ENCODE measurements around the gene CD96.
A peak's percentile ranks its signal among the peaks of the same experiment; 100 is the strongest.

The CD96 gene

DNA sequence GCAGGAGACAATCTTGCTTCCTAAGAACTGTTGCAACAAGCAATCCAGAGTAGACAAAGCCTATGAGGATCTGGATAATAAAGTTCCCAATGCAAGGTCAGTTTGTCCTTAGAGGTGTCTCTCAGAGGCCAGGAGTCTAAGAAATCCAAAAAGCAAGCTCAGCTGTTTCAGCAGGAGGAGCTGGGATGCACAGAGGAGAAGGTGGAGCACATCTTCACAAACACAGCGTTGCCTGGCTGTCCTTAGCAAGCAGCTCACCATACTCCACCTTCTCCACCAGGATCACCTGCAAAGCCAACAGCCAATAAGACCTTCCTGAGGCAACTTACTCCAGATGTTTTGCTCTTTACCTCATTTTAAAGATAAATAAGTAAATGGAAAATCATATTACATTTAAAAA is 52.8 kb downstream of the CD96 start:
- no peak for DNase-seq (ENCODE audit: low spot score)

DNA sequence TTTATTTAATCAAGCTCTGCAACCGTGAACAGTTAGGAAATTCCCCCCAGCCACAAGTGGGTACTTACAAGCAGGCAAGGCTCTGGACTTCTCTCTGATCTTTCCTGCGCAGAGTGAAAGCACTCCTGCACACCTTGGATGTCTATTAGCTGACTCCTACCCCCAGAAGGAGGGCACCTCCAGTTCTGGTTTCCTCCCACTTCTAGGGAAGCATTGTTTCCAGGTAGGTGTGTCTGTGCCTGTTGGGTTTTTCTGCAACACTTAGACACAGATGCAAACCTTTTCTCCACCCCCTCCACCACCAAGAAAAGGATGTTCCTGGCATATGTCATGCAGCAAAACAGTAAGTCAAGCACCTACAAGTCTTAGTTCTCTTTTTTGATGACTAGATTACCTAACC is 53.2 kb downstream of the CD96 start, which contains the start of gene ZBED2:
Gene ZBED2, minus strand, starts transcription at position 115 of the 400 bp plus-strand sequence. CDS start 1,145 bp downstream, outside the sequence.
- no peak for DNase-seq (ENCODE audit: low spot score)

DNA sequence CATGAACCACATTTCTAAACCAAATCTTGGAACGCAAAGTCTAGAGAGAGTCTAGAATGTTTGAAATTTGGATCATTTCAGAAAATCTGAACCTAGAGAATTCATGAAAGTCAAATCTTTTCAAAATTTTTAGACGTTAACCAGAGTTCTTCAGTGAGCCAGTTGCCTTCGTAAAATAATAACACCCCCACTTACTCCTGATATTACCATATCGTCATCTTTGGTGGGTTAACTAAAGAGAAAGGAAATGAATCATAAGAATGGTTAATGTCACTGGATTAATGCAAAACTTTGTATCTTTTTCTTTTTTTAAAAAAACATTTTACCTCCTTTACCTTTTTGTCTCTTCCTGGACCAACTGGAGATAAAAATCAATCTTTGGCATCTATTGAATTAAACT is 54.3 kb downstream of the CD96 start:
- DNase-seq (ENCODE audit: low spot score): no peak

DNA sequence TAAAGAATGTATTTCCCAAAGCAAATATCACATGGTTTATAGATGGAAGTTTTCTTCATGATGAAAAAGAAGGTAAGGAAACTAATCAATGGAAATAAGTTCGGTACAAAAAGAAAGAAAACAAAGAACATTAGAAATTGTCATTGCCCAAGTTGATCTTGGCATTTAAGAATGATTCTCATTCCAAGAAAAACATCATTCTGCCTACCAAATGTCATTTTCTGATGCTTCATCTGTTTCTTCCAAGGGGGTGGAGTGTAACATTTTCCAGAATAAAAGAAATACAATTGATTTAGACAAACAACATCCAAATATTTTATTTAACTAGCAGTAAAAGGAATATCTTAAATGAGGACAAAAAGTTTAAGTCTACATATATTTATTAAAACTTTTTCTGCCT is 56.1 kb downstream of the CD96 start:
- DNase-seq (ENCODE audit: low spot score): no peak

DNA sequence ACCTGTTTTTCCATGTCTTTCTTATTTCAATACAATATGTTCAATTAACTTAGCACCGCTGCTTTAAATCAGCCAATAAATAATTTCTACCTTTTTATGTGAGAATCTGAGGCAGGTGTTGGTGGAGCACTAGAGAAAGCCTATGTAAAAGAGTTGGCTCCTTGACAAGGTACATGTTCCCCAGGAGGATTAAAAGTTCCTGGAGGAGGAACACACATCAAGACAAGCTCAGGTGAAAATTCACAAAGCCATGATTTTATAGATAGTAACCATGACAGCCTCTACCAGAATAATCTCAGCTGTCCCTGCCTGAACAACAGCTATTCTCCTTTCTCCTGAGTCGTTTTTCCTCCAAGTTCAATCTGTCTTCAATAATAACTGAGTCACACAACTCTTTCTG is 56.6 kb downstream of the CD96 start:
- no peak for DNase-seq (ENCODE audit: low spot score)

DNA sequence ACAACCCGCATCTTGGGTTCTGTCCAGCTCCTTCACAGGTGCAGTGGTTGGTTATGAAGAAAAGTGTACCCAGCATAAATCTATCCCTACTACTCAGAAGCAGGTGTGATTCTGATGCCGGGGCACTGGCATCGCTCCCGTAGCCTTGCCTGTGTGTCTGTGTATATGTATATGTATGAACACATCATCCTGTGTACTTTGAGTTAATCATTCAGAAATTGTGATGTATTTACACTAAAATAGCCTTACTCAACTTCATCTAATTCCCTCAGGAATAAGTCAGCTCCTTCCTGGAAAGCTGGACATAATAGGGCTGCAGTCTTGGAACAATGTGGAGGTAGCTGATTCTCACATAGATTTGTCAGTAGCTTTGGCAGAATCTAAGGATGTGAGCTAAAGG is 59.8 kb downstream of the CD96 start:
- DNase-seq (ENCODE audit: low spot score): no peak

DNA sequence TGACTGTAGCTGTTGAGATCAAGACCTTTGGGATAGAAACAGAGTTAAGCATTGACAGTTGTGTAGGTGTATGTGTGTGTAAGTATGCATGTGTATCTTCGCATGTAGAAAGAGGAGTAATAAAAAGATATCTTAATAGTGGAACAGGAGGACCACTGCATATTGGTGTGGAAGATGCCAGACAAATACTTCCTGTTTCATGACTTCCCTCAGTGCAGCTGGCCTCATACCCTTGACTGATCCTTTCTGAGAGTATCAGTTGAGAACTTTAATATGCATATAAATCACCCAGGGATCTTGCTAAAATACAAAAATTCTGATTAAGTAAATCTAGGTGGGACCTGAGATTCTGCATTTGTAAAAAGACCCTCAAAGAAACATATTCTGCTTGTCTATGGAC is 61.7 kb downstream of the CD96 start:
- DNase-seq (ENCODE audit: low spot score): peak; percentile 10

DNA sequence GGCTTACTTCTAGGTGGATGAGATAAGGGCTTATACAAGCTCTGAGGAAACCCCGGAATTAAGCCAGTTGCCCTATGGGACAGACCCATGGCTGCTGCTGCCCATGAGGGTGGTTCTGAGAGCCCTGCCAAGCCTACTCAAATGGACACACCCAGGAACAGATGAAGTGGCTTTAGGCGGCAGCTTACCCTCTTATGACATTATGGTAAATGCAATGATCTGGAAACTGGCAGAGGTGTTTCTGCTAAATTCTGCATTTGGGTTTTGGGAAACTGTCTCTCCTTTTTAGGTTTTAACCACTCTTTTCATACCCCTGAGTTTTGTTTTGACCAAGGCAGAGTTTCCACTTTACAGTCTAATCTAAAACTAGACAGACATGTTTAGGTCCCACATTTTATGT is 62.1 kb downstream of the CD96 start:
- DNase-seq (ENCODE audit: low spot score): no peak

DNA sequence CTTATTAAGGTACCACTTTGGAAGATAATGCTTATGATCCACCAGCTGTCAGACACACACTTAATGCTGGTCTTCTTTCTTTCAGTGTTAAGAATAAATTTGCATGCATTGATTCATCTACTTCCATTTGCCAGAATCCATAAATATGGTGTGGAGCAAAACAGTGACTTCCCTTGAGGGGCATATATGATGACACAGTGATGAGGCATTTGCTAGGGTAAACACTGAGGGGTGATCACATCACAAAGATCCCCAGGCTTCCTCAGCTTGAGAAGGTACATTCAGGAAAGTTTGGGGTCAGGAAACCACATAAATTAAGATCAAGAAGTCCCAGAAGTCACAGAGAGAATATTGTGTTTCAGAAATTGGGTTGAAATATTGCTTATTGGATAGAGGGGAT is 63.0 kb downstream of the CD96 start:
- DNase-seq (ENCODE audit: low spot score): no peak

DNA sequence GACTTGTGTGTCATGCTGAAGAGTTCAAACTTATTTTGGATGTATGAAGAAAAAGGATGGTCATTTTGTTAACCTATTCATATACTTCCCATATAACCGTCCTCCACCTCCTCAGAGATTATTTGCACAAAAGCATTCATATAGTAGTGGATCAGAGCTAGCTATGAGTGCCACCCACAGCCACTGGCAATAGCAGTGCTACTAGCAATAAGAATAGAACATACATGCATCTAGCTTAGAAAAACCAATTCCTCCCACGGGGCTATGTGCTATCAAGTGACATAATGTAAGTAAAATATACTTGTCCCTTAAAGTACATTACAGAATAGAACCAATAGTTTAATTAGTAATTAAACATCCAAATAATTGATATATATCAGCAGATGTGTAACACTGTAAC is 63.5 kb downstream of the CD96 start:
- DNase-seq (ENCODE audit: low spot score): no peak

DNA sequence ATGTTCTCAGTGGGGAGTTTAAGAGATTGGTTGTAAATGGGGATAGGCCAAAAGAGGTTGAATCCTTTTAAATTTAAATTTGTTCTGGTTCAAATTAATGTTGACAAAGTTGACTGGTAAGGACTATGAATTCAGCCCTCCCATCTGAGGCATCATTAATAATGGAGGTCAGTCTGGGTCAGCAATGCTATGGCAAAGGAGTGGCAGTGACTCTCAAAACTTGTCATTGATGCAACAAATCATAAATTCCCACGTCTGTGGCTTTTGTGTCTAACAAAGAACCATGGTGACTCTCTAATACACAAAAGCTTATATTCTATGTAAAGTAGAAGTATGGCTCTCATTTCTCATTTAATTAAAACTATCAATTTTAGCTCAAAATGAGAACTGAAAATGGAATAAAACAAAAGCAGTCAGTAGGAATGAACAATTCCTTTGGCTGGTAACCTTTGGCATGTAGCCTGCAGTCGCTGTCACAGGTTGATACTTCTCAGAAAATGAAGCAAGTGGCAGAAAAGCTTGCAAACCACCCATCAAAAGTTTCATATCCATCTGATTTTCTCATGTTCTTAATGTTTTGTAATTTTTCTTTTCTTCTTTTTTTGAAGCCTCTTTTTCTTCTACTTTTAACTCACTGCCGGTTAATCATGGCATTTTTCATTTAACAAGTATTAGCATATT is 65.4 kb downstream of the CD96 start:
- DNase-seq (ENCODE audit: low spot score): no peak

DNA sequence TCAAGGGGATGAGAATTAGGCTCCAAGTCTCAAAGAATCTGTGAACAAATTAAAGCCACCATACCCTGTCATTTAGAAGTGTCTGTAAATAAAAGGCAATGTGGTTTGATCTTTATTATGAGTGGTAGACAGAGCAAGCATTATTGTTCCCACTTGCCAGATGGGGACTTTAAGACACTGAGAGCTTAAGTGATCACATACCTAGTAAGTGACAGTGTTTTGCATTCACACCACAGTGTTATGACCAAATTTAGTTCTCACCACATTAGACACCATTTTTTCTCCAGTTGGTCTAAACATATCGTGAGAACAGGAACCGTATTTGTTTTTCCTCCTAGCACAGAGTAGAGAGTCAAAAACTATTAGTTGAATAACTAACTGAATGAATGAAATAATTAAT is 66.4 kb downstream of the CD96 start:
- no peak for DNase-seq (ENCODE audit: low spot score)

DNA sequence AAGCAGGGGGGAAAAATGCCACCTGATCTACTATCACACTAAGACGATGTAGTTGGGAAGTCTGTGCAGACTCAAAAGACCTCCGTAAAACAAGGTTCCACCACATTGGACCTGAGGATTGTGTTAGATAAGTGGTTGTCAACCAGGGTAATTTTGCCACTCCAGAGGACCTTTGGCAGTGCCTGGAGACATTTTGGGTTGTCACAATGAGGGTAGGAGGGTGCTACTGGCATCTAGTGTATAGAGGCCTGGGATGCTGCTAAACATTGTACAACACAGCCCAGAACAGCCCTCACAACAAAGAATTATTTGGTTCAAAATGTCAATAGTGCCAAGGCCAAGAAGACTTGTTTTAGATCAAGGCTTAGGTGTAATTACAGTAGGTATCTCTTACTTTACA is 67.7 kb downstream of the CD96 start:
- no peak for DNase-seq (ENCODE audit: low spot score)

DNA sequence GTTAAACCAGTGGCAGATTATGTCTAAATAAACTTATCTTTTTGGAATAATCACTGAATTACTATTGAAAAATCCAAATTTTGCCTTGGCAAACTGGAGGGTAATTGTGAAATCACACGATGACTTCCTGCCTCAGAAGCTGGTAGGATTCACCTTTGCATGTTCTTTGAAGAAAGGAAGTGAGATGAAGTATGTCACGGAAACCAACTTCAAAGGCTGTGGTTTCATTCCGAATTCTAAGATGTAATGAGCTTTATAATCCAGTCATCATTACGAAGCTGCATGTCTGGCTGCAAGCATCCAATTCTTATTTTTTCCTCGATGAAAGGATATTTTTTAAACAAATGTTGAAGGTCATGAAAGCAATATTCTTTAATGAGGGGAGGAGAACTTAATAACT is 68.2 kb downstream of the CD96 start:
- DNase-seq (ENCODE audit: low spot score): no peak

DNA sequence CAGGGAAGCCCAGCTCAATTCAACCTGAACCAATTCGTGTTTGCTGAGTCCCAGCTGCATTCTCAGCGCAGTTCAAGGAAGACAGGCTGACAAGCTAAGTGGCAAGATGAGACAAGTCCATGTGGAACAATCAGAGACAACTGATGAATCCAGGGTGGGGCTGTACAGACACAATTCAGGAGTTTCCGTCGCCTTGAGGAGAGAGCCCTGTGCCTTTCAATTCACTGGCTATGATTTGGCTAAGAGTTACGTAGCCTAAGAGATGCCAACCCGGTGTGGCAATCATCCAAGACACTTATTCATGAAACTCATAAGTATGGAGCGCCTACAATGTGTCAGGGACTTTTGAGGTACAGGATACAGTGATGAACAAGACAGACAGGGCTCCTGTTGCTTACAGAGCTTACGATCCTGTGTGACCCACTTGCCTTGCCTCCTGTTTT is 68.6 kb downstream of the CD96 start:
- no peak for DNase-seq (ENCODE audit: low spot score)

DNA sequence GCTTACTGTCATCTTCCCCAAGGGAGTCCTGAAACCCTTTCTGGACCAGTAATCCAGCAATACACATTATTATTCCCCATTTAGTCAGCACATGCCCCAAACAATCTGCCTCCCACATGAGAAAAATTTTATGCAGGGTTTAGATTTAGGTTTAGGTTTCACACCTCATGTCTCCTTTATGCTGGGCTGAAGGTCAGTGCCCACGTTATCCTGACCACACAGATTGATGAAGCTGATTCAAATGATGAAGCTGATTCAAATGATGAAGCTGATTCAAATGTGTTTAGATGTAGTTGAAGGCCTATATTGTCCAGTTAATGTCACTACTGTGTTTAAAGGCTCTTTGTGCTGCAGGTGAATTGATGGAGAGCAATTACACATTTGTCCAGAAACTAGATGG is 71.3 kb downstream of the CD96 start:
- no peak for DNase-seq (ENCODE audit: low spot score)

DNA sequence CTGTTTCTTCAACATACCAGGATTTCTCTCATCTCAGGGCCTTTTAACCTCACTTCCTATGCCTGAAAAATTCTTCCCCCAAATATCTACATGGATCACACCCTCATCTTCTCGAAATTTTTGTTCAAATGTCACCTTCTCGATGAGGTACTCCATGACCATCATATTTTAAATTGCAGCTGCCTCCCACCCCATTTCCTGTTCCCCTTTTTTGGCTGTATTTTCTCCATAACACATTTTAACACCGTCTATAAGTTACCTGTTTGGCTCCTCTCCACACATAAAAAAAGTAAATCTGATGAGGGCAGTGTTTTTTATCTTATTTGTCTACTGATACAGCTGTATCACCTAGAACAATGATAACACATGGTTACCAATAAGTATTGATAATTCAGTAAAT is 73.9 kb downstream of the CD96 start:
- DNase-seq (ENCODE audit: low spot score): no peak

DNA sequence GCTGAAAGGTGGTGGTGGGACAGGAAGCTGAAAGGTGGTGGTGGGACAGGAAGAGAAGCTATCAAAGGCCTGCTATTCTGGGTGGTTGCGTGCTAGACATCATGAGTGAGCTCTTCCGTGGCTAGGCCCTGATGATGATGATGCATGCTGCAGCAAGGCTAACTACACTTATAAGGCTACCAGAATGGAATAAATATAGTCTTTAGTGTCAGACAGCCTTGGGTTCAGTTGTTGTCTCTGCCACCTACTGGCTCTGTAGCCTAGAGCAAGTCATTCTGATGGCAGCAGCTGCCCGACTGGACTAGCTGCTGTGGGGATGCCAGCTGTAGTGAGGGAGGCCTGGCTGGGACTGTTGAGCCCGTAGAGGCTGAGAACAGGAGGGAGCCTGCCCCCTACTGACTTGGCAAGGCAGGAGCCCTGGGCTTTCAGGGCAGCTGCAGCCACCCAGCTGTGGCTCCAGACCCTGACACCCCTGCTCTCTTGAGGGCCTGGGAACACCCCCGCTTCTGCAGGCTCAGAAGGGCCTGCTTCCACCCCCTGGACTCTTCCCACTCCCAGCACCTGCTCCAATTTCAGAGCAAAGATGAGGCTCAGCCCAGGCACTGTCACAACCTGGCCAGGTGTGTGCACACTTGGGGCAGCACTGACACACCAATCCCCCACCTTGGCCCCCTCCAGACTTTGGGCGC is 74.6 kb downstream of the CD96 start:
- DNase-seq (ENCODE audit: low spot score): peak; percentile 17

DNA sequence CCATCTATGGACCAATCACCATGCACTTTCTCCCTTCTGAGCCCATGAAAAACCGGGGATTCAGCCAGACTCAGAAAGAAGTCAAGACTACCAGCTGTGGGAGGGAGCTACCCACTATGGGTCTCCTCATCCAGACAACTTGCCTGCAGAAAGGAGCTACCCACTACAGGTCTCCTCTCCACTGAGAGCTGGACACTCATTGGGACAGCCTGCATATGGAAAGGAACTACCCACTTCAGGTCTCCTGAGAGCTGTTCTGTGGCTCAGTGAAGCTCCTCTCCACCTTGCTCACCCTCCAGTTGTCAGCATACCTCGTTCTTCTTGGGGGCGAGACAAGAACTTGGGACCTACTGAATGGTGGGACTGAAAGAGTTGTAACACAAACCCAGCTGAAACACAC is 75.4 kb downstream of the CD96 start:
- DNase-seq (ENCODE audit: low spot score): no peak

DNA sequence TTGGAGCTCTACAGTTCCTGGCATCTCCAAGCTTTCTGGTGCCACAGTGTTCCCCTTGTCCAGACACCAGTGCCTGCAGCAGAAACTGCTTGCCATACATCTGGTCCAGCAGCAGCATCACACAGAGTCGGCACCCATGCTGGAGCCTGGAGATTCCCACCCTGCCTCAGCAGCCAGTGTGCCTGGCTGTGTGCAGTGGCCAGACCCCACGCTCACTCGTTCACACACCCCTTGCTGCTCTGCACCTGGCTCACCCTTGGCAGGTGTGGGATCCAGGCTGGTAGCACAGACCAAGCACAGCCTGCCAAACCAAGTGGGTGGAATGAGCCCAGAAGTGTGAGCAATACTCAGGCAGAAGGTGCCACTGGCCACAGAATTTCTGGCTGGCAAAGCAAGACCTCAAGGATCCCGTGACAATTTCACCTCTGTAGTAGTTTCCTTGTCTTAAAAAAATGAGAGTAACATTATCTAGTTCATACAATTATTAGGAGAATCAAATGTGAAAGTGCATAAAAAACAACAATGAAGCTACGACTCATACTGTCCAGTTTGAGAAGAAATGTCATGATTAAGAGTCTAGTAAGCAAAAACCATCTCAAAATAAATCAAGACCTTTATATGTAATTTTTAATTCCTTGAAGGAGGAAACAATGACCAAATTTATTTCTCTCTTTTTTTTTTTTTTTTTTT is 76.1 kb downstream of the CD96 start:
- DNase-seq (ENCODE audit: low spot score): no peak

DNA sequence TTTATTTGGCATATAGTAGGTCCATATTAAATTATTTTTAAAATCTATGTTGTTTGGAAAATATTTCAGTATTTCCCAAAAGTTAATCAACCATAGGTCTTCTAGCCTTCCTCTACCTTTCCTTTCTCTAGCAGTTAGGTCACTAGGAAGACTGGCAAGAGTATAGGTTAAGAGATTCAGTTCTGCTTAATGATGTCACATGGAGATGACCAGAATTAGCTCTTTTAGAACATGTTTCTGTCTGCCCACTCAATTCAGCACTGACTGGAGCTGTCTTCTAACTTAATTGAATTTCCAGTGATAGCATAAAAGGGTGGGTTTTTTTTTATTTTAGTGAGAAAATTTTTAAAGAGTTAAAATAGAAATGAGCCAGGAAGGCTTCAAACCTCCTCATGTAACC is 76.9 kb downstream of the CD96 start:
- DNase-seq (ENCODE audit: low spot score): no peak

DNA sequence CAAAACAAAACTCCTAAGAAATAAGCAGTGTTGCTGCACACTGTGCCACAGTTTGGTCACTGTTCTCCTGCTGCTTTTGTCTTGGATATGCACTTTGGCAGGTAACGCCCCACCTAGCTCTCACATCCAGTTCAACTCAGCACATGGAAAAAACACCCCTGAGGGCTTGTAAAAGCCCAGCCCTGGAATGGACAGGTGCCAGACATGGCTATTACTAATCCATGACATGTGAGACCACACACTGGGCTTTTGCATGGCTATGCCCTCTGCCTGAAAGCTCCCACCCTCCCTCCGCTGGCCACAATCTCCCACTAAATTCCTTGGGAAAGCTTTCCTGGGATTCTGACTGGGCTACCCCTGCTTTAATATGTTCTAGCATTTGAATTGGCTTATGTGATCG is 77.8 kb downstream of the CD96 start:
- no peak for DNase-seq (ENCODE audit: low spot score)

DNA sequence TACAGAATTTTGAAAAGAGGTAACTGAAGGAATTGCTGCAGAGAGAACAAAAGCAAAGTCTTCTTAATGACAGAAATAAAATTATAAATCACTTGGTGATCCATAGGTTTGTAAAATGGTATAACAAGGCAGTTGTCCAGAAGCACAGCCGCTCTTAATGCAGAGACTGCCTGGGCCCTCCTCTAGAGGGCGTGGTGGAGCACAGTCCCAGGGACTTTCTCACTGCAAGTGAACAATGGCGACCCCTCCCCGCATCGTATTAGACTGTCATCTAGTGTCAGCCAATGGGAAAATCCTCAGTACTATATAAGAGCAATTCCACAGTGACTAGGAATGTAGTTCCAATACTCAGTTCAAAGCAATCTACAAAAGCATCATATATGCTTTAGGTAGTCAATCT is 79.5 kb downstream of the CD96 start:
- DNase-seq (ENCODE audit: low spot score): peak; percentile 41
